HFFc6 (cell line): ENCODE measurements around the gene RESF1. TPM values are rescaled to one million over a fixed set of nuclear protein-coding genes. Genes with fewer than 3 reads are reported as not detected.

Experiments used
- DNase-seq: peaks from one replicate; pipeline ENCODE4 v3.0.0-alpha.2; 2018
- H3K27ac Mint-ChIP-seq: 2 replicates; pipeline ENCODE4 v1.8.0; 2020; ENCODE audit warnings: mild to moderate bottlenecking, mixed read lengths
- H3K27me3 Mint-ChIP-seq: 2 replicates; pipeline ENCODE4 v1.8.0; 2021; ENCODE audit warnings: mild to moderate bottlenecking, moderate library complexity, mixed read lengths; ENCODE audit not compliant: insufficient read depth
- H3K36me3 Mint-ChIP-seq: 2 replicates; pipeline ENCODE4 v1.8.0; 2021; ENCODE audit warnings: low read depth, mixed read lengths
- H3K4me1 Mint-ChIP-seq: 2 replicates; pipeline ENCODE4 v1.8.0; 2020; ENCODE audit warnings: low read depth, mixed read lengths
- H3K4me3 Mint-ChIP-seq: 2 replicates; pipeline ENCODE4 v1.8.0; 2020; ENCODE audit warnings: mild to moderate bottlenecking, moderate library complexity, mixed read lengths
- H3K9me3 Mint-ChIP-seq: 2 replicates; pipeline ENCODE4 v1.8.0; 2020; ENCODE audit warnings: mild to moderate bottlenecking, mixed read lengths
- total RNA-seq, 6 experiments: library from RNA; stranded (reverse); fragmentation: NEBNext Ultra II Directional; extraction: Animal tissue kit (Norgen Biotek cat#: 25700); gene quantifications; 2 replicates in 1 of 6; 3 replicates in 5 of 6; pipeline ENCODE4 v1.2.3, GENCODE V29; 2021
- TF ChIP-seq, protein P1 (sequence below): fragments of 200-600 bp; sonication (generic); IDR thresholded peaks from 2 replicates; pipeline ENCODE4 v1.5.0; 2021; ENCODE audit warnings: antibody characterized with exemption, mild to moderate bottlenecking

The RESF1 gene
- total RNA-seq, 6 experiments from 2014 or later = 7.0 to 10.1 (median 9.1) TPM

DNA sequence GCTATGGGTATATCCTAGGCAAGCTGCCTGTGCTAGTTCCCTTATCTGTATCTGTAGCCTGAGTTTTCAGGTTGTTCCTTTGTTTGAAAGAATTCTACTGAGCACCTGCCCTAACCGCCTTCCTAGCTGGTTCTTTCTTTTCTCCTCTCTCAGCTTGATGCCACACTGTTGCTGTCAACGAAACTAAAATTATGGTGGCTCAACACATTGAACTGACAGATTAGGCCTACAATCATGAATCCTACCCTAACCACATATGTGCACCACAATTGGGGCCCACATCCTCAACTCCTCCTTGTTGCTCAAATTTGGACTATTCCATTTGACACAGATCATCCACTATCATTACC lies 36.2 kb upstream of the RESF1 start:
- H3K4me3 Mint-ChIP-seq = no peak overlapping the region
- DNase-seq = no peak
- H3K27me3 Mint-ChIP-seq = peaks cover 6% of the 10 kb centered on the region
- TF ChIP-seq, protein P1, sequence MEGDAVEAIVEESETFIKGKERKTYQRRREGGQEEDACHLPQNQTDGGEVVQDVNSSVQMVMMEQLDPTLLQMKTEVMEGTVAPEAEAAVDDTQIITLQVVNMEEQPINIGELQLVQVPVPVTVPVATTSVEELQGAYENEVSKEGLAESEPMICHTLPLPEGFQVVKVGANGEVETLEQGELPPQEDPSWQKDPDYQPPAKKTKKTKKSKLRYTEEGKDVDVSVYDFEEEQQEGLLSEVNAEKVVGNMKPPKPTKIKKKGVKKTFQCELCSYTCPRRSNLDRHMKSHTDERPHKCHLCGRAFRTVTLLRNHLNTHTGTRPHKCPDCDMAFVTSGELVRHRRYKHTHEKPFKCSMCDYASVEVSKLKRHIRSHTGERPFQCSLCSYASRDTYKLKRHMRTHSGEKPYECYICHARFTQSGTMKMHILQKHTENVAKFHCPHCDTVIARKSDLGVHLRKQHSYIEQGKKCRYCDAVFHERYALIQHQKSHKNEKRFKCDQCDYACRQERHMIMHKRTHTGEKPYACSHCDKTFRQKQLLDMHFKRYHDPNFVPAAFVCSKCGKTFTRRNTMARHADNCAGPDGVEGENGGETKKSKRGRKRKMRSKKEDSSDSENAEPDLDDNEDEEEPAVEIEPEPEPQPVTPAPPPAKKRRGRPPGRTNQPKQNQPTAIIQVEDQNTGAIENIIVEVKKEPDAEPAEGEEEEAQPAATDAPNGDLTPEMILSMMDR = no peak
- H3K9me3 Mint-ChIP-seq = peaks cover 28% of the 10 kb centered on the region
- H3K36me3 Mint-ChIP-seq = peaks cover 17% of the 10 kb centered on the region
- H3K4me1 Mint-ChIP-seq = 0 out of 2 replicates have a peak, but pooled peaks cover 4% of the 10 kb centered on the region
- no peak overlapping the region for H3K27ac Mint-ChIP-seq

- peaks cover 11% of the 10 kb centered on the region for H3K27me3 Mint-ChIP-seq
- 0 out of 2 replicates have a peak, but pooled peaks cover 4% of the 10 kb centered on the region for H3K4me1 Mint-ChIP-seq
- H3K27ac Mint-ChIP-seq = no peak overlapping the region
- TF ChIP-seq, protein P1 = no peak
- H3K36me3 Mint-ChIP-seq = peaks cover 6% of the 10 kb centered on the region; the same call in 1 of the 2 replicates
- peak overlapping the region; percentile 65 for H3K4me3 Mint-ChIP-seq
- peaks cover 7% of the 10 kb centered on the region for H3K9me3 Mint-ChIP-seq
- DNase-seq = no peak
Measured at GRCh38 chr12:31928246-31929026, 30.8 kb upstream of the RESF1 start.

- DNase-seq = no peak
- Mint-ChIP-seq H3K27ac (no peak overlapping the region), H3K4me1 (0 out of 2 replicates have a peak, but pooled peaks cover 4% of the 10 kb centered on the region), H3K36me3 (no peaks in the 10 kb centered on the region), H3K27me3 (peaks cover 11% of the 10 kb centered on the region), H3K4me3 (no peak overlapping the region), H3K9me3 (peaks cover under 1% of the 10 kb centered on the region)
- TF ChIP-seq, protein P1 = no peak
Measured at GRCh38 chr12:31929027-31929526, 30.1 kb upstream of the RESF1 start.

DNA sequence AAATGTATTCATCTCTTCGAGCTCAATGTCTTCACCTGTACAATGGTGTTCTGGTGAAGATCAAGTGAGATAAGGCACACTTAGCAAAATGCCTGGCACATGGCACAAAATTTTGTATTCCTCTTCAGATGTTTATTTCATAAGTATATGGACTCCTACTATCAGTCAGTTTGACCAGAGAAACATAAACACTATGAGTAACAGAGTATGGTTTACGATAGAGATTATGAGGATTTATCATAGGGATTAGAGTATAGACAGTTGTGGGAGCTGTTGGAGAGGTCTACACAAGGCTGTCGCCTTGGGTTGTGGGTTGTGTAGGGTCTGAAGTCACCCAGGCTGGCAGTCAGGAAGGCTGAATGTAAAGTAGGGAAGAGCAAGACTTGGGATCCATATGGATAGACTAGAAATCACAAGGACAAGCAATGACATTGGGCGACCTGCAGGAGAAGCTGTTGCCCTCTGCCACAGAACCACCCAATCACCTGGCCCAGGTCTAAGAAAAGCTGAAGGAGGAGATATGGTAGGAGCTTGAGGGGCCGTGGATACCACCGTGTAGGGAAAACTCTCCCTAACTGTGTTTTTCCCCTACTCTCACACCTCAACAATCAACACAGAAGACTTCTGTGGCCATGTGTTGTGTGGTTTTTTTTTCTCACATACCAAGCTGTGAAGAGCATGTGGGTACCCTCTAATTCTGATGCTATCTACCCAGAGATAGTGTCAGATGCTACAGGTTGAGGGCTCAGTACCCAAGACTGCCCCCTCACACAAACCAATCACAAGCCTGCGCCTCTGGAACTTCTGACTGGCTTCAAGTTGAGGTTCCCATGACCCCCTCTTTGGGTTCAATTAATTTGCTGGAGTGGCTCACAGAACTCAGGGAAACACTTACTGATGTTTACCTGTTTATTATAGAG lies 27.2 kb upstream of the RESF1 start:
- Mint-ChIP-seq H3K4me1 (0 out of 2 replicates have a peak, but pooled peaks cover 4% of the 10 kb centered on the region), H3K27me3 (peaks cover 11% of the 10 kb centered on the region), H3K27ac (no peak overlapping the region), H3K36me3 (no peaks in the 10 kb centered on the region), H3K9me3 (no peaks in the 10 kb centered on the region), H3K4me3 (no peak overlapping the region)
- DNase-seq = no peak
- TF ChIP-seq, protein P1 = no peak

DNA sequence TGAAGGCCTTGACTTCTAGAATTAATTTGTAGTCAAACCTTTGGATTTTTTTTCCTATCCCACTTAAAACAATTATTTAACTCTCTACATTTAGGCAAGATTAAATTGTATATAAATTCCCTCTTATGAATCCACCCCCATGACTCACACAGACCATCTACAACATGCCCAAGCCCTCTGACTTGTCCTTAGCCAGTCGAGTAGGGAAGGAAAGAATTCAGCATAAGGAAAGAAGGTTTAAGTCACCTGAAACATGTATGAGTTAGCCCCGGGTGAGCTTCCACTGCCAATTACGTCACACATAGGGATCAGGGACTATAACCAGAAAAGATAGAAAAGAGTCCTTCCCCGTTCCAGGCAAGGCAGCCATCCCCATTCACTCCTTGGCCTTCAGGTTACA lies 14.9 kb upstream of the RESF1 start:
- DNase-seq = no peak

More for the DNA sequence above, 14.9 kb upstream of the RESF1 start:
- peaks cover 10% of the 10 kb centered on the region for H3K9me3 Mint-ChIP-seq
- no peak overlapping the region for H3K4me3 Mint-ChIP-seq
- TF ChIP-seq, protein P1 = no peak
- peaks cover 10% of the 10 kb centered on the region for H3K27me3 Mint-ChIP-seq
- H3K27ac Mint-ChIP-seq = no peak overlapping the region
- no peaks in the 10 kb centered on the region for H3K4me1 Mint-ChIP-seq
- peaks cover 5% of the 10 kb centered on the region; the same call in 1 of the 2 replicates for H3K36me3 Mint-ChIP-seq
